ENCODE measurements around the gene LNPEP. TPM values are rescaled to one million over a fixed set of nuclear protein-coding genes. Genes with fewer than 3 reads are reported as not detected.

Gene LNPEP
- total RNA-seq, 6 experiments from 2014 or later = 7.5 to 11.2 (median 9.9) TPM

DNA sequence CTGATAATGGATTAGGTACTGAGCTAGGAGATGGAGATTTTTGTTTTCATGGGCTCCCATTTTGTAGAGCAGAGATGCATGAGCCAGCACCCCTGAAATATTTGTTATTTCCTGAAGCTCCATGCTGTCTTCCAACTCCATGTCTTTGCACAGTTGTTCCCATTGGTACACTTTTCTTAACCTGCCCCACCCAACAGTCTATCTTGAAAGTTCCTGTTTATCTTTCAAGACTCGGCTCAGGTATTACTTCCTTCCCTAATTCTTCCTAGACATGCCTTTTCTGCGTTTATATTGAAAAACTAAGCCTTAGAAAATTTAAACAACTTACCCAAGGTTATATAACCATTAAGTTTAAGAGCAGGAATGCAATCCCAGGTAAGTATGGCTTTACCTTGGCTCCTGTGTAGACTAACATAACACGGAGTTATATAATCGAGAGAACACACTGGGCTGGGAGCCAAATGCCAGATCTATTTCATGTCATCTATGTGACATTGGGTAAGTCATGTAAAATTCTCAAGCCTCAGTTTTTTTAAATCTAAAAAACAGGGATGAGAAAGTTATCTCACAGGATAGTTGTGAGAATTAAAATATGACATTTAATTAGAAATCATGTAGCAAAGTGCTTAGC is 139.1 kb downstream of the LNPEP start:
- TF ChIP-seq, protein P1, sequence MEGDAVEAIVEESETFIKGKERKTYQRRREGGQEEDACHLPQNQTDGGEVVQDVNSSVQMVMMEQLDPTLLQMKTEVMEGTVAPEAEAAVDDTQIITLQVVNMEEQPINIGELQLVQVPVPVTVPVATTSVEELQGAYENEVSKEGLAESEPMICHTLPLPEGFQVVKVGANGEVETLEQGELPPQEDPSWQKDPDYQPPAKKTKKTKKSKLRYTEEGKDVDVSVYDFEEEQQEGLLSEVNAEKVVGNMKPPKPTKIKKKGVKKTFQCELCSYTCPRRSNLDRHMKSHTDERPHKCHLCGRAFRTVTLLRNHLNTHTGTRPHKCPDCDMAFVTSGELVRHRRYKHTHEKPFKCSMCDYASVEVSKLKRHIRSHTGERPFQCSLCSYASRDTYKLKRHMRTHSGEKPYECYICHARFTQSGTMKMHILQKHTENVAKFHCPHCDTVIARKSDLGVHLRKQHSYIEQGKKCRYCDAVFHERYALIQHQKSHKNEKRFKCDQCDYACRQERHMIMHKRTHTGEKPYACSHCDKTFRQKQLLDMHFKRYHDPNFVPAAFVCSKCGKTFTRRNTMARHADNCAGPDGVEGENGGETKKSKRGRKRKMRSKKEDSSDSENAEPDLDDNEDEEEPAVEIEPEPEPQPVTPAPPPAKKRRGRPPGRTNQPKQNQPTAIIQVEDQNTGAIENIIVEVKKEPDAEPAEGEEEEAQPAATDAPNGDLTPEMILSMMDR (IDR thresholded peaks at IDR 0.05) = no peak
- no peak for TF ChIP-seq POLR2A (IDR thresholded peaks at IDR 0.05)
- H3K4me3 ChIP-seq = no peak overlapping the region
- H3K27ac ChIP-seq = no peak overlapping the region
- intact Hi-C loops (cut with DNase I) = no loop called here
- H3K4me1 ChIP-seq = no peaks in the 10 kb centered on the region
- H3K9me3 ChIP-seq = no peaks in the 10 kb centered on the region
- DNase-seq (no peak), ATAC-seq (no peak)
- H3K27me3 ChIP-seq = no peaks in the 10 kb centered on the region
- WGBS (ENCODE audit: insufficient coverage, low coverage, low lambda C conversion rate, missing lambda C conversion rate) = 37% methylated on average over 4 of the region's 4 CpGs
- no peaks in the 10 kb centered on the region for H3K36me3 ChIP-seq

DNA sequence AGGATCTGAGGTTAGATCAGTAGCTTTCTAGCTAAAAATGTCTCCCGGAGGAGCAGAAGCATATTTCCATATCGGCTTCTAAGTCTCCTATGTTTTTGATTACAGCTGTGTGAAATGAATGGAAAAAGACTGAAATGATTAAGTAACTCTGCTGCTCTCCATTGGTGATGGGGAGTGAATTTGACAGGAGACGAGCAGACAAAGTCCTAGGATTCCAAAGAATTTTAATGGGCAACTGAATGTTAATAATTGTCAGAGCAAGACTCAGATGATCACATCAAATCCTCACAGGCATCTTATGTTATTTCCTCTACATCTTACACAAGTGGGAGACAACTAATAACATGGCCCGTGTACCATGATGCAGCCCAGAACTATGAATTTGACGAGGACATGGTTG is 139.8 kb downstream of the LNPEP start:
- H3K36me3 ChIP-seq = no peaks in the 10 kb centered on the region
- no peak overlapping the region for H3K4me3 ChIP-seq
- H3K9me3 ChIP-seq = no peaks in the 10 kb centered on the region
- no peak overlapping the region for H3K27ac ChIP-seq
- ATAC-seq (no peak), DNase-seq (no peak)
- H3K4me1 ChIP-seq = no peaks in the 10 kb centered on the region
- H3K27me3 ChIP-seq = no peaks in the 10 kb centered on the region
- intact Hi-C loops (cut with DNase I) = no loop called here
- WGBS (ENCODE audit: insufficient coverage, low coverage, low lambda C conversion rate, missing lambda C conversion rate) = 77% methylated on average over 5 of the region's 5 CpGs
- no peak for TF ChIP-seq POLR2A (IDR thresholded peaks at IDR 0.05)
- TF ChIP-seq, protein P1 (IDR thresholded peaks at IDR 0.05) = no peak

DNA sequence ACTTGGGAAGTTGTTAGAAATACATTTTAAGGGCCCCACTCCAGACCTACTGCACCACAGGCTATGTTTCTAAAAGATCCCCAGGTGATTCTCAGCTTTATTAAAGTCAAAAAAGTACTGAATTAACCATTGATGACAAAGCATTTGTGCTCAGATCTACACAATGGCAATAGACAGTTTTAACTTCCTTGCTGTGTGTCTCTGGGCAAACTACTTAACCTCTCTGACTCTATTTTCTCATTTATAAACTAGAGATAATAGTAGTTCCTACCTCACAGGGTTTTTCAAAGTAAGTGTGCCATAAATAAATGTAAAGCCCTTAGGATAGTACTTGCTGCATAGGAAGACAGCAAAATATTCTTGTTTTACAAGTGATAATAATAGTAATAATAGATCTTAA is 140.2 kb downstream of the LNPEP start:
- no peak for TF ChIP-seq POLR2A (IDR thresholded peaks at IDR 0.05)
- TF ChIP-seq, protein P1 (IDR thresholded peaks at IDR 0.05) = no peak
- no peaks in the 10 kb centered on the region for H3K27me3 ChIP-seq
- H3K27ac ChIP-seq = no peak overlapping the region
- no peak overlapping the region for H3K4me3 ChIP-seq
- DNase-seq (no peak), ATAC-seq (no peak)
- H3K9me3 ChIP-seq = no peaks in the 10 kb centered on the region
- H3K4me1 ChIP-seq = no peaks in the 10 kb centered on the region
- no peaks in the 10 kb centered on the region for H3K36me3 ChIP-seq
- intact Hi-C loops (cut with DNase I) = no loop called here

DNA sequence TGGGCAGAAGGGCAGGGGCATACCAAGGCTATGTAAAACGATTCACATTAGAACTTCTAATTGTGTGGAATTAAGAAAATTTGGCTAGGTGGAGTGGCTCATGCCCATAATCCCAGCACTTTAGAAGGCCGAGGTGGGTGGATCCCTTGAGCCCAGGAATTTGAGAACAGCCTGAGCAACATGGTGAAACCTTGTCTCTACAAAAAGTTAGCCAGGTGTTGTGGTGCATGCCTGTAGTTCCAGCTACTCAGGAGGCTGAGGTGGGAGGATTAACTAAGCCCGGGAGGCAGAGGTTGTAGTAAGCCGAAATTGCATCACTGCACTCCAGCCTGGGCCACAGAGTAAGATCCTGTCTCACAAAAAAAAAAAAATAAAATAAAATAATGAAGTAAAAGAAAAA is 141.4 kb downstream of the LNPEP start:
- no peaks in the 10 kb centered on the region for H3K4me1 ChIP-seq
- intact Hi-C loops (cut with DNase I) = no loop called here
- TF ChIP-seq, protein P1 (IDR thresholded peaks at IDR 0.05) = no peak
- no peak for TF ChIP-seq POLR2A (IDR thresholded peaks at IDR 0.05)
- no peaks in the 10 kb centered on the region for H3K27me3 ChIP-seq
- no peak overlapping the region for H3K4me3 ChIP-seq
- no peak for ATAC-seq
- no peaks in the 10 kb centered on the region for H3K9me3 ChIP-seq
- H3K36me3 ChIP-seq = no peaks in the 10 kb centered on the region
- DNase-seq = no peak
- H3K27ac ChIP-seq = no peak overlapping the region
- WGBS (ENCODE audit: insufficient coverage, low coverage, low lambda C conversion rate, missing lambda C conversion rate) = 78% methylated on average over 4 of the region's 4 CpGs
